Myocyte (in vitro differentiated cells): ENCODE measurements around the gene UBE4A. TPM values are rescaled to one million over a fixed set of nuclear protein-coding genes. Genes with fewer than 3 reads are reported as not detected.
A peak's percentile ranks its signal among the peaks of the same experiment; 100 is the strongest.

Experiments
- DNase-seq: peaks from one replicate; pipeline ENCODE4 v3.0.0-alpha.2; 2012; ENCODE audit warnings: low read depth
- total RNA-seq: library from RNA; depleted of rRNA; stranded (reverse); fragments of >200 nt; gene quantifications from 2 replicates; pipeline ENCODE4 v1.2.3, GENCODE V29; 2014

The UBE4A gene
- total RNA-seq, 1 donor from 2014 or later: 45.6 TPM

DNA sequence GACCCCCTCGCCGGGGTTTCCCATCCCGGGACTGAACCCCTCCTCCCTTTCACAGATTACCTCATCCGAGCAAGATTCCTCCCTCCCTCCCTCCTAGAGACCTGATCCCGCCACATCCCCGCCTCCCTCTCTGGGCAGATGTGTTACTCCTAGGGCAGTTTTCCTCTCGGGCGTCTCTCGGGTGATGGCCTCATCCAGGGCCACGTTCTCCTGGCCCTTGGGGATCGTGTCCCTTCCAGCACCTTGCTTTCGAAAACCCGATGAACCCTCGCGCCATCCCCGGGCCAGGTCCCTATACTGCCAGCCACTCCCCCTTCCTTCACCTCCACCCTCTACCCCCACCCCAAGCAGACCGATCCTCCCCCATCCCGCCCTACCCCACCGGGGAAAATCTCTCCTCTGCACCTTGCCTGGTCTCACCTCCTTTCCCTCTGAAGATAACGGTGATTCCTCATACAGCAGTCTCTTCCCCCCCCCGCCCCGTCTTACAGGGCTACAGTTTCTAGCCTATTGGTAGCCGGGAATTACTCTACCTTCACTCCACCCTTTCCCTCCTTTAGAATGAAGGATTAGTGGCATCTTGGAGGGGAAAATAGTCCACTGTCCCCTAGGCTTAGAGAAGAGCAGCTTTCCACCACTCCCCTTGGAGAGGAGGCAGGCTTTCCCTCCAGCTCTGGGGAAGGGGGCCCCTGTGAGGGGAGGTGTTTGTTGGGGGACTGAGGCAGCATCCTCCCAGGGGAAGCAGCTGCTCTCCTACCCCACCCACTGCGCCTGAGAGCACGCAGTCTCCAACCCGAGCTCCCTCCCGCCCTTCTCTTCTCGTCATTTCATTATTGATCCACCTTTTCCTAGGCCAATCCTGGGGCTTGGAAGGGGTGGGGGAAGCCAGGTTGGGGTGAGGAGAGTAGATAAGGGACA lies 78.1 kb downstream of the UBE4A start:
- peak; percentile 34 for DNase-seq

DNA sequence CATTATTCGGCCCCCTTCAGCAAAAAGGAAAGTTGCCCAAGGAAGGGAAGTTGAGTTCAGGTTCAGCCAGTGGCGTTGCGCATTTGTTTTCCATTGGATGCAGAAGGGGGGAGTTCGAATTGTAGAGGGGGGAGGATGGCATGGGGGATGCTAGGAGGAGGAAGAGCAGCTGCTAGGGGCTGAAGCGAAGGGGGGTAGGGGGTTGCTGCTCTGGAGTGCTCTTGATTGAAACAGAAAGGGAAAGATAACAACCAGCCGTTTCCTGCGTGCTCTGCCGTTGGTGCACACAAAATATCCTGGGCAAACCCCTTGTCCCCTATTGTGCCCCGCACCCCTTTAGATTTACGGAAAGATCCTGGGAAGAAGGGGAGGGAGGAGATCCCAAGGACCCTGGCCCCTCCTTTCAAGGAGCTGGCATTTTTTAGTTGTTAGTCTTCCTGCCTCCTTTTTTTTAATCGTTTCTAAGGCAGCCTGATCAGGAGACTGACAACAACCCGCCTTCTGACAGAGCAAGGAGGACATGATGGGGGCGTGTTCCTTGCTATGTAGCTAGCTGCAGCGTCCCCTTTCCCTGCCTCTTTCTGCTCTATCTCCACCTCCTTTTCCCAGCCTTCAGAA lies 79.0 kb downstream of the UBE4A start:
- peak; percentile 79 for DNase-seq

DNA sequence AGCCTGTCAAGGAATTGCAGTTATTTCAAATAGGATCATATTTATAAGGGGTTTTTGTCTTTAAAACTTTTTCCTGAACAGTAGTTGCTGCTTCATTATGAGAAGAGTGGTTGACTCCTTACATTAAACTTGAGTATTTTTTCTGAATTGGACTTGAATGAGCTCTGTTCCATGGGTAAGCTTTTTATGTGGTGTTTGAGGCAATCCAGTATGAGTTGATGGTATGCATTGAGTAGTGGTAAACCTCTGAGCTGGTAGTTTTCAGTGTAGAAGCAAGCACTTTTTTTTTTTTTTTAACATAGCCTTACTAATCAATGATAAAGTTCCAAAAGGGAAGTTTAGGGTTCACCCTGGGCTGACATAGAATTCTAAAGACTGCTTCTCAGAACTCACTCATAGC lies 80.2 kb downstream of the UBE4A start:
- no peak for DNase-seq

DNA sequence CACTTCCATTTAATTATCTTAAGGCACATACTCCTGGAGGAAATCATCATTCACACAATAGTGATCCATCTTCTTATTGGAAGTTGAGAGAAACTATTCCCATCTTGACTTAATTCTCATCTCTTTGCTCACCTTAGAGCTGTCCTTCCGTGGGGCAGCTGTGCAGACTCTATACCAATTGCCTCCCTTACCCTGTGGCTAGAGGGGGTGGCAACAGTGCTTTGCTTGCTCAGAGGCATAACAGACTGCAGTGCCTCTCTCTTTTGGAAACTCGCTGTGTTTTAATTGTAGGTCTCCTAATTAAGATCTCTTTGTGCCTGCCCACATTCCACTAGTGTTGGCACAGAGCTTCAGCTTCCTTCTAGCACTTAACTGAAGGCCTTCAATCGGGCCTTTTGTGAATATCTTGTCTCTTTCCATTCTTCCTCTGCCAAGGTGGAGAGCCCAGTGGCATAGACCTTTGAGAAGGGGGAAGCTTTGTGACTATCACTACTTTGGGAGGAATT lies 82.4 kb downstream of the UBE4A start:
- no peak for DNase-seq

DNA sequence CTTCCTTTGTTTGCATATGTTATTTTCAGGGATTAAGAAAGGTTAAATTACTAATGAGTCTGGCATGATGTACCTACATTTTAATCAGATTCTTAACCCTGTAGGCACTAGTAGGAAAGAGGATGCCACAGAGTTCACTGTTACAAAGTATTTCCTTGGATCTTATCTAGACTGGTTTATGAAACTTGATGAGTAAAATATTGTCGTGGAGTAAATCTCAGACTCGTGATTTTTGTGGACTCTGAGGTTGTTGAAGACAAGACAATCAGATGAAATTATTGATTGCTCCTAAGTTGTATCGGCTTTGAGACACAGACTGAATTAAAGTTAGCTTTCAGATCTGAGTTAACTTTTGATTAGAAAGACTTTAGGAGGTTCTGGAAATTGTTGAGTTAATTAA lies 82.9 kb downstream of the UBE4A start:
- DNase-seq: no peak

DNA sequence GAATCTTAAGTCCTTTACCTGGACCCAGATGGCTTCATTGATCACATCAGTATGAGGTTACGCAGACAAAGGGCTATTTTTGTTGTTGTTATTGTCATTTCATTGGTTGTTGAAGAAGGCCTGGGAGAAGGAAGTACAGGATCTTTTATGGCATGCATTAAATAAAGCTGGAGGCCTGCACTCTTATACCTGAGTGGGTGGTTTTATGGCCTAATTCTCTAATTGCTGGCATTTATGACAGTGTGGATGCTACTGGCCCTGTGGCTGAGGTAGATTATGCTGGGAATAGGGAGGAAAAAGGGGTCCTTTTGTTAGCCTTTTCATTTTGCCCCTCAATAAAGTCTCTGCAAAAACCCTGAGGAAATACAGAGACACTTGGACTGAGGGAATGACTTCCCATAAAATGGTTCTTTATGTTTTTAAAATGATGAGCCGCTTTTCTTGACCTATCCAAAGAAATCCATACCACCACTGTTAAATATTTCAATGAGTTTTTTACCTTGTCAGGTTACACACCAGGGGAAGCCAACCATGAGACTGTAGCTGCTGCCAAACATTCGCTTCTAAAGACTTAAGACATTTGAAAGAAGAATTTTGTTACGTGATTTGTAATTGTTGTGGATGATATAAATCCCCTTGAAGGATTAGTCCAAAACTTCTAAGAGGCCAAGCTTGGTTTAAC lies 83.6 kb downstream of the UBE4A start:
- no peak for DNase-seq

DNA sequence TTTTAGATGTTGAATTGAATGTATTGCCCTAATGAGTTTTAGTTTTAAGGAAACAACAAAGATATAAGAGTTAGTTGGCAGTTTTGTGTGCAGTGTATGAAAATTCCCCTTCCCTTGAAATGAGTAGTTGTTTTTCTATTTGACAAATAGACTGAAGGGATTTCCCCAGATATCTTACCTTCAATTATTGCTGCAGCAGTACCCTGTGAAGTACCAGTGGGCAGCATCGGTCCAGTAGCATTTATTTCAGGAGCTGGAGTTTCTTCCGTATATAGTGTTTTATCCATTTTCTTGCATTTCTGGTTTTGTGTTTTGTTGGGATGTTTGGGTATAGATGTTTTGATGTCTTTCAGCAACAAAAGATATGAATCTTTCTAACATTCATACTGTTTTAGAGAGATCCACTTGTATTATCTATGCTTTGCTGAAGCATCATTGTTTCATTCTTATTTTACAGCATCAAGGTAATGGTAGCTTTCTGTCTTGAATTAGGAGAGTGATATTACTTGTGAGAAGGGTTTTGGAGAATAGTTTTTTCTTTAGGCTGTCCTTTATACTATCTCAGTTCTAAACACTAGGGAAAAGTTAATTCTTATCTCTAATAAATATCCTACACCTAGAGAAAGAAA lies 84.3 kb downstream of the UBE4A start:
- no peak for DNase-seq

DNA sequence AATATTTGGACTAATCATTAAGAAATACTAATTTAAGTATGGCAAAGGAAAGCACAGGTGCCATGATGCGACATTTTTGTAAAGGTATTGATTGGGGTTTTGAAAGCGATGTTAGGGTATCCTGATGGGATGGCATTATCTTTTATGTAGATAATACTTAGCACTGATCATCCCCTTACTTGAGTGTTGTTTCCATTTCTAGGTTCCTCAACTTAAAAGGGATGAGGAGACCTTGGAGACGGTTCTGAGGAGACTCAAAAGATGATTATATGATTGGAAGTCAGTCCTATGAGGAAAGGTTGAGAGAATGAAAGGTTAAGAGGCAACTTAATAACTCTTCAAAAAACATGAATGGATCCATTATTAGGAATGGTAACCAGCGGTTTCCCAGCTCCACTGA lies 88.0 kb downstream of the UBE4A start:
- no peak for DNase-seq

DNA sequence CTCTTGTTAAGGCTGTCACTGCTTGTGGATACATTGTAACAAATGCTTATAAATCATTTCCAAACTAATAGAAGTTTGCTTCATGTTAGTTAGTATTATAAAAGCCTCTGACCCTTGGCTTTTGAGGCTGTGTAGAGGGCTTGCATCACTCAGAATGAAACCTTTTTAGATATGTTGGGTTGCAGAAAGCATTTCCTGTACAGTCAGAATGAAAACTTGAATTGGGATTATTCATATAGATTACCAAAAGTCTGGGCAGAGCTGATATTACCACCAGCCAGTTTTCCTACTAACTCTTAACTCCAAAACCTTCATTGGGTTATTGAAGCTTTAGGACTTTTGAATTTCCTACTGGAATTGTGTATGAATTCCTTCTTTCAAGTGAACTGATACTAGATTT lies 88.9 kb downstream of the UBE4A start:
- no peak for DNase-seq

Other genes starting within 250 kb of the UBE4A start
- 0.16 TPM in 1 of 2 replicates, not detected in the other for gene SCN4B, start 206.8 kb upstream of the UBE4A start, total RNA-seq
- gene SCN2B, start 183.0 kb upstream of the UBE4A start, total RNA-seq: not detected in 2 replicates
- gene JAML, start 134.6 kb upstream of the UBE4A start, total RNA-seq: not detected in 2 replicates
- gene MPZL3, start 107.2 kb upstream of the UBE4A start, total RNA-seq: not detected in 2 replicates
- gene MPZL2, start 95.3 kb upstream of the UBE4A start, total RNA-seq: not detected in 2 replicates
- not detected in 2 replicates for gene CD3E, start 54.9 kb upstream of the UBE4A start, total RNA-seq
- gene CD3D, start 16.9 kb upstream of the UBE4A start, total RNA-seq: not detected in 2 replicates
- not detected in 2 replicates for gene CD3G, start 15.3 kb upstream of the UBE4A start, total RNA-seq
- gene ATP5MG, start 42.0 kb downstream of the UBE4A start, total RNA-seq: 41.3 and 45.2 TPM in 2 replicates
- 19.3 and 25.0 TPM in 2 replicates for gene KMT2A, start 76.9 kb downstream of the UBE4A start, total RNA-seq
- 1.7 and 3.8 TPM in 2 replicates for gene TTC36, start 167.9 kb downstream of the UBE4A start, total RNA-seq
- gene TMEM25, start 171.6 kb downstream of the UBE4A start, total RNA-seq: 15.6 and 22.3 TPM in 2 replicates
- gene IFT46, start 206.3 kb downstream of the UBE4A start, total RNA-seq: 26.0 and 41.3 TPM in 2 replicates
- 110 and 132 TPM in 2 replicates for gene ARCN1, start 212.8 kb downstream of the UBE4A start, total RNA-seq
- 135 and 173 TPM in 2 replicates for gene PHLDB1, start 248.0 kb downstream of the UBE4A start, total RNA-seq